ENCODE results near the gene IGSF21. TPM values are rescaled to one million over a fixed set of nuclear protein-coding genes. Genes with fewer than 3 reads are reported as not detected.

IGSF21 gene
- total and polyA plus RNA-seq, 5 donors from 2014 or later: not detected

GRCh38 chr1:18134324-18135046, 26.9 kb downstream of the IGSF21 start:
- Histone ChIP-seq H3K4me3 (ENCODE audit: low read depth, low read length) (no peak overlapping the region), H3K9me3 (ENCODE audit: control insufficient read depth in 2 of 2, low read length in 2 of 2) (no peaks in the 10 kb centered on the region), H3K36me3 (ENCODE audit: control insufficient read depth, insufficient read depth, low read length) (no peaks in the 10 kb centered on the region), H3K27ac (ENCODE audit: insufficient read depth, low read length, poor library complexity, severe bottlenecking) (no peak overlapping the region), H3K27me3 (ENCODE audit: control insufficient read depth, insufficient read depth, low read length) (no peaks in the 10 kb centered on the region), H3K4me1 (ENCODE audit: control insufficient read depth, insufficient read depth, low read length, poor library complexity, severe bottlenecking) (no peaks in the 10 kb centered on the region)
- Mint-ChIP-seq H3K27me3 (peaks cover 5% of the 10 kb centered on the region), H3K4me1 (no peaks in the 10 kb centered on the region), H3K9me3 (peaks cover 0 to 2% (median 0%) of the 10 kb centered on the region in 7 donors), H3K36me3 (no peaks in the 10 kb centered on the region), H3K4me3 (no peak overlapping the region), H3K27ac (no peak overlapping the region)
- no peak for DNase-seq
- no peak for ATAC-seq (ENCODE audit: low read depth in 2 of 2)

GRCh38 chr1:18137759-18138345, 30.3 kb downstream of the IGSF21 start:
- peaks cover 5% of the 10 kb centered on the region for H3K27me3 Mint-ChIP-seq
- peaks cover 0 to 2% (median 0%) of the 10 kb centered on the region in 7 donors for H3K9me3 Mint-ChIP-seq
- no peaks in the 10 kb centered on the region for H3K27me3 ChIP-seq (ENCODE audit: control insufficient read depth, insufficient read depth, low read length)
- ATAC-seq (ENCODE audit: low read depth in 2 of 2): no peak
- H3K4me1 ChIP-seq (ENCODE audit: control insufficient read depth, insufficient read depth, low read length, poor library complexity, severe bottlenecking): no peaks in the 10 kb centered on the region
- H3K36me3 Mint-ChIP-seq: no peaks in the 10 kb centered on the region
- no peaks in the 10 kb centered on the region for H3K9me3 ChIP-seq (ENCODE audit: control insufficient read depth in 2 of 2, low read length in 2 of 2)
- H3K36me3 ChIP-seq (ENCODE audit: control insufficient read depth, insufficient read depth, low read length): no peaks in the 10 kb centered on the region
- H3K27ac ChIP-seq (ENCODE audit: insufficient read depth, low read length, poor library complexity, severe bottlenecking): no peak overlapping the region
- DNase-seq: no peak
- H3K4me3 Mint-ChIP-seq: no peak overlapping the region
- H3K4me3 ChIP-seq (ENCODE audit: low read depth, low read length): no peak overlapping the region
- H3K4me1 Mint-ChIP-seq: no peaks in the 10 kb centered on the region
- H3K27ac Mint-ChIP-seq: no peak overlapping the region

GRCh38 chr1:18139198-18139981, 31.8 kb downstream of the IGSF21 start:
- no peaks in the 10 kb centered on the region for H3K4me1 ChIP-seq (ENCODE audit: control insufficient read depth, insufficient read depth, low read length, poor library complexity, severe bottlenecking)
- Mint-ChIP-seq H3K4me3 (no peak overlapping the region), H3K36me3 (no peaks in the 10 kb centered on the region), H3K27me3 (no peaks in the 10 kb centered on the region), H3K4me1 (no peaks in the 10 kb centered on the region), H3K27ac (peak overlapping the region in 1 of 3 donors; percentile 76), H3K9me3 (peaks cover 0 to 2% (median 0%) of the 10 kb centered on the region in 7 donors)
- H3K27ac ChIP-seq (ENCODE audit: insufficient read depth, low read length, poor library complexity, severe bottlenecking): no peak overlapping the region
- H3K9me3 ChIP-seq (ENCODE audit: control insufficient read depth in 2 of 2, low read length in 2 of 2): no peaks in the 10 kb centered on the region
- H3K27me3 ChIP-seq (ENCODE audit: control insufficient read depth, insufficient read depth, low read length): no peaks in the 10 kb centered on the region
- DNase-seq: no peak
- no peak for ATAC-seq (ENCODE audit: low read depth in 2 of 2)
- no peak overlapping the region for H3K4me3 ChIP-seq (ENCODE audit: low read depth, low read length)
- no peaks in the 10 kb centered on the region for H3K36me3 ChIP-seq (ENCODE audit: control insufficient read depth, insufficient read depth, low read length)

DNA sequence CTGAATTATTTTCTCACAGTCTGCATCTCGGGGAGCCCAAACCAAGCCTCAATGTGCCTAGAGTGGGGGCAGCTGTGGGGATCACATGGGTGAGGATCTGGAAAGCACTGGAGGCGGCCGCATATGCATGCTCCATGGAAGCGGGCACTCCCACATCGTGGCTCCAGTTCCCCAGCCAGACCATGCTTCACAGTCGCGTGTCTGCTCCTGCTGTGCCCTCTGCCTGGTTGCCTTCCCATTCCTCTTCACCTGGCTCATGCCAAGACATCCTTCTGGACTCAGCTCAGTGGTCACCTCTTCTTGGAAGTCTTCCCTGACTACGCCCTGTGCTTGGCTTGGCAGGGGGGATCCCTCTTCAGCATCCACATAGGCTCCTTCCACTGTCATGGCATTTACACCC, 32.8 kb downstream of the IGSF21 start:
- Histone ChIP-seq H3K27ac (ENCODE audit: insufficient read depth, low read length, poor library complexity, severe bottlenecking) (no peak overlapping the region), H3K27me3 (ENCODE audit: control insufficient read depth, insufficient read depth, low read length) (no peaks in the 10 kb centered on the region), H3K36me3 (ENCODE audit: control insufficient read depth, insufficient read depth, low read length) (no peaks in the 10 kb centered on the region), H3K4me1 (ENCODE audit: control insufficient read depth, insufficient read depth, low read length, poor library complexity, severe bottlenecking) (no peaks in the 10 kb centered on the region), H3K9me3 (ENCODE audit: control insufficient read depth in 2 of 2, low read length in 2 of 2) (no peaks in the 10 kb centered on the region), H3K4me3 (ENCODE audit: low read depth, low read length) (no peak overlapping the region)
- Mint-ChIP-seq H3K9me3 (peaks cover 0 to 2% (median 0%) of the 10 kb centered on the region in 7 donors), H3K27me3 (no peaks in the 10 kb centered on the region), H3K36me3 (no peaks in the 10 kb centered on the region), H3K4me3 (no peak overlapping the region), H3K27ac (no peak overlapping the region), H3K4me1 (no peaks in the 10 kb centered on the region)
- no peak for DNase-seq
- no peak for ATAC-seq (ENCODE audit: low read depth in 2 of 2)

GRCh38 chr1:18141661-18142060, 34.1 kb downstream of the IGSF21 start:
- Histone ChIP-seq H3K27me3 (ENCODE audit: control insufficient read depth, insufficient read depth, low read length) (no peaks in the 10 kb centered on the region), H3K9me3 (ENCODE audit: control insufficient read depth in 2 of 2, low read length in 2 of 2) (no peaks in the 10 kb centered on the region), H3K36me3 (ENCODE audit: control insufficient read depth, insufficient read depth, low read length) (no peaks in the 10 kb centered on the region), H3K4me1 (ENCODE audit: control insufficient read depth, insufficient read depth, low read length, poor library complexity, severe bottlenecking) (no peaks in the 10 kb centered on the region), H3K4me3 (ENCODE audit: low read depth, low read length) (no peak overlapping the region), H3K27ac (ENCODE audit: insufficient read depth, low read length, poor library complexity, severe bottlenecking) (no peak overlapping the region)
- no peaks in the 10 kb centered on the region for H3K27me3 Mint-ChIP-seq
- no peak overlapping the region for H3K27ac Mint-ChIP-seq
- no peaks in the 10 kb centered on the region for H3K36me3 Mint-ChIP-seq
- H3K9me3 Mint-ChIP-seq: peaks cover 0 to 2% (median 0%) of the 10 kb centered on the region in 7 donors
- DNase-seq (no peak), ATAC-seq (ENCODE audit: low read depth in 2 of 2) (no peak)
- no peak overlapping the region for H3K4me3 Mint-ChIP-seq
- no peaks in the 10 kb centered on the region for H3K4me1 Mint-ChIP-seq

DNA sequence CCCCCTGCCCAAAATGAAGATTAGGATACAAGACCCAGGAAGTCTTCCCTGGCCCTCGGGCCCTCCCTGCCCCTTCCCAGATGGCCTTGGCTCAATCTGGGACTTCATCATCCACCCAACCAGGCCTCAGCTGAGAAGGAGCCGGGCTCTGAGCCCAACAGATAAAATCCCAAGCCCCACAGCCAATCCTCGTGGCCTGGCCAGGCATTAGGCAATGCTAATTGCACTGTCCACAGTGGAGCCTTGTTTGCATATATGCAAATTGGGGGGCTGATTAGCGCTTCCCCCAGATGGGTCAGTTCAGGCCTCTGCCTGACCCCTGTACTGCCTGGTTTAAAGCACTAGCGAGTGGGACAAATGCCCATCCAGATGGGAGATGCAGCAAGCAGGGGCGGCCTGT, 34.9 kb downstream of the IGSF21 start:
- no peaks in the 10 kb centered on the region for H3K4me1 Mint-ChIP-seq

GRCh38 chr1:18142969-18143368, 35.4 kb downstream of the IGSF21 start:
- no peaks in the 10 kb centered on the region for H3K4me1 Mint-ChIP-seq
- no peak for DNase-seq

More for the DNA sequence above, 34.9 kb downstream of the IGSF21 start:
- DNase-seq: no peak
- no peaks in the 10 kb centered on the region for H3K36me3 ChIP-seq (ENCODE audit: control insufficient read depth, insufficient read depth, low read length)
- H3K27ac ChIP-seq (ENCODE audit: insufficient read depth, low read length, poor library complexity, severe bottlenecking): no peak overlapping the region
- Mint-ChIP-seq H3K27ac (no peak overlapping the region), H3K36me3 (no peaks in the 10 kb centered on the region), H3K9me3 (peaks cover 0 to 2% (median 0%) of the 10 kb centered on the region in 7 donors), H3K4me3 (no peak overlapping the region), H3K27me3 (no peaks in the 10 kb centered on the region)
- ATAC-seq (ENCODE audit: low read depth in 2 of 2): no peak
- H3K4me1 ChIP-seq (ENCODE audit: control insufficient read depth, insufficient read depth, low read length, poor library complexity, severe bottlenecking): no peaks in the 10 kb centered on the region
- H3K9me3 ChIP-seq (ENCODE audit: control insufficient read depth in 2 of 2, low read length in 2 of 2): no peaks in the 10 kb centered on the region
- H3K27me3 ChIP-seq (ENCODE audit: control insufficient read depth, insufficient read depth, low read length): no peaks in the 10 kb centered on the region
- H3K4me3 ChIP-seq (ENCODE audit: low read depth, low read length): no peak overlapping the region

More at GRCh38 chr1:18142969-18143368, 35.4 kb downstream of the IGSF21 start:
- no peak for ATAC-seq (ENCODE audit: low read depth in 2 of 2)
- no peaks in the 10 kb centered on the region for H3K27me3 ChIP-seq (ENCODE audit: control insufficient read depth, insufficient read depth, low read length)
- Mint-ChIP-seq H3K4me3 (no peak overlapping the region), H3K27ac (peak overlapping the region in 1 of 3 donors; percentile 89), H3K27me3 (no peaks in the 10 kb centered on the region), H3K36me3 (no peaks in the 10 kb centered on the region), H3K9me3 (peaks cover 0 to under 1% (median 0%) of the 10 kb centered on the region in 7 donors)
- H3K4me3 ChIP-seq (ENCODE audit: low read depth, low read length): no peak overlapping the region
- no peaks in the 10 kb centered on the region for H3K36me3 ChIP-seq (ENCODE audit: control insufficient read depth, insufficient read depth, low read length)
- H3K9me3 ChIP-seq (ENCODE audit: control insufficient read depth in 2 of 2, low read length in 2 of 2): no peaks in the 10 kb centered on the region
- H3K27ac ChIP-seq (ENCODE audit: insufficient read depth, low read length, poor library complexity, severe bottlenecking): no peak overlapping the region
- no peaks in the 10 kb centered on the region for H3K4me1 ChIP-seq (ENCODE audit: control insufficient read depth, insufficient read depth, low read length, poor library complexity, severe bottlenecking)
